Ishikawa (cell line): ENCODE data around the gene PPP1R36.

ENCODE experiments used
- EP300 ChIP-seq: IDR thresholded peaks from 2 replicates; pipeline ENCODE4 v1.6.1; 2012; ENCODE audit warnings: borderline replicate concordance
- MAX ChIP-seq: IDR thresholded peaks from 2 replicates; pipeline ENCODE4 v1.6.1; 2012
- TCF12 ChIP-seq: IDR thresholded peaks from 2 replicates; pipeline ENCODE4 v1.6.1; 2012; ENCODE audit warnings: low read depth
- TEAD4 ChIP-seq: IDR thresholded peaks from 2 replicates; pipeline ENCODE4 v1.6.1; 2012
- YY1 ChIP-seq: IDR thresholded peaks from 2 replicates; pipeline ENCODE4 v1.6.1; 2012; ENCODE audit warnings: low read depth
- TF ChIP-seq, protein P1 (sequence below): IDR thresholded peaks from 2 replicates; pipeline ENCODE4 v1.6.1; 2012; ENCODE audit warnings: low read depth, mild to moderate bottlenecking

DNA sequence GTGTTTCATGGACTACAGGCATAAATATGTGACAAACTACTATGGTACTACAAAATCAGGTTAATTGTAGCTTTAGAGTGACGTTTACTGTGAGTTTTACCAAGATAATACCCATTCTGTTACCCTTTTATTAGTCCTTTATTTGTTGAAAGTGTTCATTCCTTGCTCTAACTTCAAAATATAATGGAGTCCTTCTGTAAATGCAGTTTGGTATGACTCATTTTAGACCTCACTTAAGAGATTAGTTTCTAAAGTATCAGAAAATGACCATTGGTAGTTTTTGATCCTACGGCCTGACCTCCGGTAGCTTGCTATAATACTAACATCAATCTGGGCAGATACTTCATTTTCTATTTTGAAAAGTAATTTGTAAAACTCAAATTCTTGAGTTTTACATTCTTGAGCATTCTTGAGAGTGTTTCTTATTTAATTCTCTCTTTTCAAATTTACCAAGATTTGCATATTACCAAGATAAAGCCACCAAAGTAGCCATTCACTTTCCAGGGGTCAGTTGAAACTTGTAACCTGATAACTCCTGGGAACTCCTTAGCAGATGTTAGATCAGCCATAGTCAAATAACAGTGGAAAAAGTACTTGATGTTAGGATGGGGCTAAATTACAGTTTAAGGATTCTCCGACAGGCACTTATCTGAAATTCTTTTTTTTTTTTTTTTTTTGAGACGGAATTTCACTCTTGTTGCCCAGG is 5.0 kb upstream of the PPP1R36 start:
- TF ChIP-seq TCF12 = no peak
- TF ChIP-seq TEAD4 = no peak
- TF ChIP-seq YY1 = no peak
- no peak for TF ChIP-seq EP300
- TF ChIP-seq, protein P1, sequence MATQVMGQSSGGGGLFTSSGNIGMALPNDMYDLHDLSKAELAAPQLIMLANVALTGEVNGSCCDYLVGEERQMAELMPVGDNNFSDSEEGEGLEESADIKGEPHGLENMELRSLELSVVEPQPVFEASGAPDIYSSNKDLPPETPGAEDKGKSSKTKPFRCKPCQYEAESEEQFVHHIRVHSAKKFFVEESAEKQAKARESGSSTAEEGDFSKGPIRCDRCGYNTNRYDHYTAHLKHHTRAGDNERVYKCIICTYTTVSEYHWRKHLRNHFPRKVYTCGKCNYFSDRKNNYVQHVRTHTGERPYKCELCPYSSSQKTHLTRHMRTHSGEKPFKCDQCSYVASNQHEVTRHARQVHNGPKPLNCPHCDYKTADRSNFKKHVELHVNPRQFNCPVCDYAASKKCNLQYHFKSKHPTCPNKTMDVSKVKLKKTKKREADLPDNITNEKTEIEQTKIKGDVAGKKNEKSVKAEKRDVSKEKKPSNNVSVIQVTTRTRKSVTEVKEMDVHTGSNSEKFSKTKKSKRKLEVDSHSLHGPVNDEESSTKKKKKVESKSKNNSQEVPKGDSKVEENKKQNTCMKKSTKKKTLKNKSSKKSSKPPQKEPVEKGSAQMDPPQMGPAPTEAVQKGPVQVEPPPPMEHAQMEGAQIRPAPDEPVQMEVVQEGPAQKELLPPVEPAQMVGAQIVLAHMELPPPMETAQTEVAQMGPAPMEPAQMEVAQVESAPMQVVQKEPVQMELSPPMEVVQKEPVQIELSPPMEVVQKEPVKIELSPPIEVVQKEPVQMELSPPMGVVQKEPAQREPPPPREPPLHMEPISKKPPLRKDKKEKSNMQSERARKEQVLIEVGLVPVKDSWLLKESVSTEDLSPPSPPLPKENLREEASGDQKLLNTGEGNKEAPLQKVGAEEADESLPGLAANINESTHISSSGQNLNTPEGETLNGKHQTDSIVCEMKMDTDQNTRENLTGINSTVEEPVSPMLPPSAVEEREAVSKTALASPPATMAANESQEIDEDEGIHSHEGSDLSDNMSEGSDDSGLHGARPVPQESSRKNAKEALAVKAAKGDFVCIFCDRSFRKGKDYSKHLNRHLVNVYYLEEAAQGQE = no peak
- TF ChIP-seq MAX = no peak
